NCI-H1694 (cell line): ENCODE data around the gene SORT1.
A peak's percentile ranks its signal among the peaks of the same experiment; 100 is the strongest.
"Not testable (repeated sequence)": the region's sequence is repeated elsewhere in the genome, so short reads cannot be mapped to it uniquely, and the experiment has no call there.

Source experiments
- DNase-seq: peaks from one replicate; lab custom pipeline; 2025; lab: John Stamatoyannopoulos, UW

SORT1 gene

GRCh38 chr1:109396871-109397580, 692 bp downstream of the SORT1 start:
- no peak for DNase-seq

GRCh38 chr1:109396513-109396839, 1.2 kb downstream of the SORT1 start:
- no peak for DNase-seq

- DNase-seq = no peak
These were observed 1.9 kb downstream of the SORT1 start for GRCh38 chr1:109395602-109396512.

DNA sequence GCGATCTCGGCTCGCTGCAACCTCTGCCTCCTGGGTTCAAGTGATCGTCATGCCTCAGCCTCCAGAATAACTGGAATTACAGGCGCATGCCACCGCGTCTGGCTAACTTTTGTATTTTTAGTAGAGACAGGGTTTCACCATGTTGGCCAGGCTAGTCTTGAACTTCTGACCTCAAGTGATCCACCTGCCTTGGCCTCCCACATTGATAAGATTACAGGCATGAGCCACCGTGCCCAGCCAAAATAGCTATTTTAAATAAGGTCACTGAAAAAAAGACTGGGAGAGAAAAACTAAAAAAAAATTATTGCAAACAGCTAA, 2.5 kb downstream of the SORT1 start:
- DNase-seq = not testable (repeated sequence)

DNA sequence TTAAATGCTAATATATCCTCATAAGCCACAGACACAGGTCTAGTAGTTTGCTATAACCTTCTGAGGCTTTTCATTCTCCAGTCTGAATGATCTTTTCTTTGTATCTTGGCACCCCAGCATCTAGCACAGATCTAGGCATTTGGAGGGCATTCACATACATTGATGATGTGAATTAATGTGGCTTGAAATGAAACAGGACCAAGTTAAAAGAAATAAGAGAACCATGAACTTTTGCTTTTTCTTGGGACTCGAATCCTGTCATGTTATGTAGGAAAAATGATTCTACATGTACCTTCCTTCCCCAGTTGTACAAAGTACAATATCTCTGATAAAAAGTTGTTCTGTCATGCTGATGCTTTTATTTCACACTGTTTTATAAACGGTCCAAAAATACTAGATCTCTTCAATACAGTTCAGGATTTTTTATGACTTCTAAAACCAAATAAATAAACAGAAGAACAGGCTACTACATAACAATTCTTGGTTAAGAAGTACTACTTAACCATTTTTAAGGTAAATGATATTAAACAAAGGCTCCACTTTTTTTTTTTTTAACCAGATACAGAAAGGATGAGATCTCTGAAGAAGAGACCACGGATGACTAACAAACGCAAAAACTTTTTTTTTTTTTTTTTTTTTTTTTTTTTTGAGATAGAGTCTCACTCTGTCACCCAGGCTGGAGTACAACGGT, 3.0 kb downstream of the SORT1 start:
- no peak for DNase-seq

DNA sequence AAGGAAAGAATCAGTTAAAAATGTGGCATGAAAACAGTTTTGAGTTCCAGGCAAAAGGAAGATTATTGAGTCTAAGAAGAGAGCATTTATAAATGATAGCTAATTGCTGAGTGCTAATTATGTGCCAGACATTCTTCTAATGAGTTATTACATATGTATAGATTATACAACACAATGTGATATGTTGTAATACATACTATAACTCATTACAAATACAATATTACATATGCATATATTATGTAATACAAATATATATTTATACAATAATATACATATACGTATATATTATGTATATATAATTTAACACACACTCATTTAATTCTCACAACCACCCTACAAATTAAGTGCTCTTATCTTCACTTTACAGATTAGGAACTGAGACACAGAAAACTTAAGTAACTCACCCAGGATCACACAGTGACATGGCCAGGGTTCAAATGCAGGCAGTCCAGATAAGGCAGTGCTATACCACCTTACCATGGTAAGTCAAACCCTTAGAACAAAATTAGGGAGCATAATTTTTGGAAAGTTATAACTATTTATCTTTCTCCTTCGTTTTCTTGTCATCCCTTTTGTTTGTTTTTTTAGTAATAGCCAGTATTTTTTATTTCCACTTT, 4.0 kb downstream of the SORT1 start:
- no peak for DNase-seq

GRCh38 chr1:109392788-109393616, 4.7 kb downstream of the SORT1 start:
- no peak for DNase-seq

- no peak for DNase-seq
These were observed 5.5 kb downstream of the SORT1 start for GRCh38 chr1:109392037-109392787.

DNA sequence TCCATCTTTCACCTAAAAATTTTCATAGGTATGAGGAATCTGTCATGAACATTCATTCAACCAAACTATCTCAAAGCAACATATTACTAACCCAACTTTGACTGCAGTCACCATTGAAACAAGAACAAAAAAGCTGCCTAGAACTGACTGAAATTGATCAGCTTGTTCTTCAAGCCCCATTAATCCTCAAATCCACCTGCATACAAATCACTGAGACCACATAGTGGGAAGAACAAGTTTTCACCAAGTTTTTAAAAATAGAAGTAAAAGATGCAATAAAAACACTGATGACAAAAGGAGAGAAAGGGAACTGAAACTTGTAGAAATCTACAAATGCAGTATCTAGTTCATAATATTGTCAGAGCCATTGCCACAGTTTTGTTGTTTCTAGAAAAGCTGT, 6.1 kb downstream of the SORT1 start:
- DNase-seq = no peak

GRCh38 chr1:109391157-109391556, 6.6 kb downstream of the SORT1 start:
- DNase-seq = no peak

DNA sequence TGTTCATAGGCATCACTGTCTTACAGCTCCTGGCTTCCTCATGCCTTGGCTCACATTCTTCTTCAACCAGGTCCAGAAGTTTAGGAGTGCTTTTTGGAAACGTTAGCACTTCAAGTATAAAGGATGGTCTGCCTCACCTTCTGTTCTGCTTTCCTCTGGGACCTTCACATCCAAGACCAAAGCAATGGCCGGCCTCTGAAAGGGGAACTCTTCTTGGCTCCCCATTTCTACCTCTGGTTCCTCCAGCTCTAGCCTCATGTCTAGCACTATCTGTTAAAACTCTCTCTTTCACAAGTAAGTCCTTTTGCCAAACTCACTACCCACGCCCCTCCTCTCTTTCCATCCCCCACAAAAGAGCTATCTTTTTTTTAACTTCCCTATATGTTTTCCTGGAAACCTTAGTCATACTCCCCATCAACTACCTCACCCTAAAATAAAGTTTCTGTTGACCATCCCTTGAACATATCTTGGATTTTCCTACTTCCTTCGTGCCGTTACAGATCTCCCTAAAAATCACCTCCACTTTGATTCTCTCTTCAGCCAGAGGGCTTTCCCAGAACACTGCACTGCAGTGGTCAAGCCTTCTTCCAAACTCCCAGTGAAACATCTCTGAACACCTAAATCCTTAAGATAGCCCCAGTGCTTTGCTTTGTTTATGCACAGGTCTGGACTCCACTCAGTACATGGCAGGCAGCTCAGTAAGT, 7.9 kb downstream of the SORT1 start:
- DNase-seq = no peak

GRCh38 chr1:109388884-109389637, 8.7 kb downstream of the SORT1 start:
- DNase-seq = no peak

- DNase-seq = no peak
These were observed 9.5 kb downstream of the SORT1 start for GRCh38 chr1:109388208-109388711.

GRCh38 chr1:109386054-109386717, 11.5 kb downstream of the SORT1 start:
- no peak for DNase-seq

DNA sequence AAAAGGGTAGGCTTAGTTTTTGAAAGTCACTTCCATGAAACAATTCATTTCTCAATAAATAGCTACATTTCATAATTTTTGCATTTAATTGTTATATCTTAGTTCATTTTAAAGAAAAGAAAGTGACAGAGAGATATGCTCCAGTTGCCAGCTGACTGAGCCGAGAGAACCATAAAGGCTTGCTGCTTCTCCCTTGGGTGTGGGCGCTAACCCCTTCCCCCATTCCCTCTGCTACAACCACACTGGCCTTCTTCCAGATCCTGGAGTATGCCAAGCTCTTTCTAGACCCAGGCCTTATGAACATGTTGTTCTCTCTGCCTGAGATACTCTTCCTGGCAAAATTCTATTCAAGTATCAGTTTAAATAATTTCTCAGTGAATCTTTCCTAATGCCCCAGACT, 12.3 kb downstream of the SORT1 start:
- peak; percentile 72 for DNase-seq

DNA sequence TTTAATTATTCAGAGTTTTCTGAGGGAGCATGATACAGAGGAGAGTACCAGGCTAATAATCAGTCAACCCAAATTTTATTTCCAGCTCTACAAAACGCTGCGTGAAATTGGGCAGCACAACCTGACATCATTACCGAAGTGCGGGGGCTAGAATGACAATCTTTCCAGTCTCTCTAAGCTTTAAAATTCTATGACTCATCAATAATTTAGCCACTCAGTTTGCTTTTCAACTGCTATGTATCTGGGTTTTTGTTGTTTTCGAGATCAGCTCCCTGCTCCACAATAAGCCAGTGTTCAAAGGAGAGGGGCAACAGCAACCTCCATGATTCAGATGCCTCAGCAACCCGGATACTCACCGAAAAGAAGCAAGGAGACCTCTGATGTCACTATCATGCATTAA, 13.9 kb downstream of the SORT1 start:
- no peak for DNase-seq

GRCh38 chr1:109383087-109383779, 14.5 kb downstream of the SORT1 start:
- no peak for DNase-seq

DNA sequence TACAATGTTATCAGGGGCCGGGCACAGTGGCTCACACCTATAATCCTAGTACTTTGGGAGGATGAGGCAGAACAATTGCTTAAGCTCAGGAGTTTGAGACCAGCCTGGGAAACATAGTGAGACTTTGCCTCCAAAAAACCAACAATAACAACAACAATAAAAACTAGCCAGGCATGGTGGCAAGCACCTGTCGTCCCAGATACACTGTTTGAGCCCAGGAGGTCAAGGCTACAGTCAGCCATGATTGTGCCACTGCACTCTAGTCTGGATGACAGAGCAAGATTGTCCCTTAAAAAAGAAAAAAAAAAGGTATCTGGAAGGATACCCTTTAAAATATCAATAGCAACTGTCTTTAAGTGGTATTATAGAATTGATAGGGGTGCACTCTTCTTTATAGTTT, 16.1 kb downstream of the SORT1 start:
- no peak for DNase-seq
